ENCODE data around the gene CALHM1. TPM values are rescaled to one million over a fixed set of nuclear protein-coding genes. Genes with fewer than 3 reads are reported as not detected.

CALHM1 gene
- total and polyA plus RNA-seq, 10 donors = 0.04 to 0.52 (median 0.10) TPM; not detected in 7

- H3K27me3 ChIP-seq (replicated peaks in 1 of 7) = no peaks in the 10 kb centered on the region
- H3K9me3 ChIP-seq = no peaks in the 10 kb centered on the region
- TF ChIP-seq CTCF (IDR thresholded peaks at IDR 0.05 in 8 of 11, conservative IDR thresholded peaks at IDR 0.05 in 3 of 11) = no peak
- intact Hi-C loops (cut with DNase I; ENCODE audit: low total_unique reads) = loop anchor here (5.0 kb wide), 1 partner anchor 37 kb away; the partner anchor contains the start of gene CALHM2
- no peak overlapping the region for H3K4me3 ChIP-seq
- no peak overlapping the region for H3K27ac ChIP-seq
- 85 to 92% (median 89%) methylated on average over 8 of the region's 8 CpGs for WGBS, 5 donors
- peaks cover 2 to 100% (median 99%) of the 10 kb centered on the region in 6 donors for H3K36me3 ChIP-seq
- H3K4me1 ChIP-seq = no peaks in the 10 kb centered on the region
- DNase-seq = no peak
These were observed 43.1 kb downstream of the CALHM1 start for GRCh38 chr10:103415581-103415980.

- no peak overlapping the region for H3K4me3 ChIP-seq
- TF ChIP-seq CTCF (IDR thresholded peaks at IDR 0.05 in 8 of 11, conservative IDR thresholded peaks at IDR 0.05 in 3 of 11) = no peak
- TF ChIP-seq POLR2AphosphoS5 (IDR thresholded peaks at IDR 0.05) = no peak
- no peak for TF ChIP-seq POLR2A (IDR thresholded peaks at IDR 0.05)
- no peaks in the 10 kb centered on the region for H3K4me1 ChIP-seq
- intact Hi-C loops (cut with DNase I; ENCODE audit: low total_unique reads) = no loop called here
- DNase-seq = no peak
- 89 to 100% (median 94%) methylated on average over 2 of the region's 2 CpGs for whole genome bisulfite sequencing, 5 donors
- no peak overlapping the region for H3K27ac ChIP-seq
- H3K9me3 ChIP-seq = no peaks in the 10 kb centered on the region
- peaks cover 2 to 100% (median 99%) of the 10 kb centered on the region in 6 donors for H3K36me3 ChIP-seq
- H3K27me3 ChIP-seq (replicated peaks in 1 of 7) = no peaks in the 10 kb centered on the region
These were observed 45.1 kb downstream of the CALHM1 start for GRCh38 chr10:103413564-103413963.

Other genes starting within 250 kb of the CALHM1 start
- gene RPEL1, start 213.0 kb downstream of the CALHM1 start, total RNA-seq = under 1 TPM in 1 of 7 donors, not detected in 6; 0.23 TPM
- gene RPEL1, start 213.0 kb downstream of the CALHM1 start, polyA plus RNA-seq = not detected
- gene INA, start 181.8 kb downstream of the CALHM1 start, total RNA-seq = not detected
- under 1 TPM; 0.02 to 0.09 (median 0.03) TPM for gene INA, start 181.8 kb downstream of the CALHM1 start, polyA plus RNA-seq
- 10 to 100 TPM in 3 of 7 donors, 1 to 10 TPM in 4; 7.1 to 11.3 (median 9.2) TPM for gene PCGF6, start 107.8 kb downstream of the CALHM1 start, total RNA-seq
- 1 to 10 TPM; 6.0 to 7.2 (median 6.8) TPM for gene PCGF6, start 107.8 kb downstream of the CALHM1 start, polyA plus RNA-seq
- gene TAF5, start 90.9 kb downstream of the CALHM1 start, total RNA-seq = 1 to 10 TPM; 4.0 to 7.7 (median 4.7) TPM
- gene TAF5, start 90.9 kb downstream of the CALHM1 start, polyA plus RNA-seq = 1 to 10 TPM; 2.3 to 2.9 (median 2.5) TPM
- 100 to 1,000 TPM; 111 to 244 (median 137) TPM for gene ATP5MK, start 62.4 kb downstream of the CALHM1 start, total RNA-seq
- 100 to 1,000 TPM; 423 to 528 (median 519) TPM for gene ATP5MK, start 62.4 kb downstream of the CALHM1 start, polyA plus RNA-seq
- gene PDCD11, start 62.3 kb downstream of the CALHM1 start, total RNA-seq = 10 to 100 TPM; 21.1 to 41.9 (median 25.2) TPM
- 10 to 100 TPM; 13.9 to 21.2 (median 20.4) TPM for gene PDCD11, start 62.3 kb downstream of the CALHM1 start, polyA plus RNA-seq
- 10 to 100 TPM; 36.8 to 91.6 (median 68.6) TPM for gene CALHM2, start 6.5 kb downstream of the CALHM1 start, total RNA-seq
- 10 to 100 TPM; 12.6 to 40.4 (median 23.3) TPM for gene CALHM2, start 6.5 kb downstream of the CALHM1 start, polyA plus RNA-seq
- gene CALHM3, start 20.3 kb upstream of the CALHM1 start, total RNA-seq = not detected
- gene CALHM3, start 20.3 kb upstream of the CALHM1 start, polyA plus RNA-seq = under 1 TPM in 1 of 3 donors, not detected in 2; 0.03 TPM
- gene NEURL1, start 34.8 kb upstream of the CALHM1 start, total RNA-seq = 1 to 10 TPM in 6 of 7 donors, under 1 TPM in 1; 0.43 to 3.6 (median 2.4) TPM
- 1 to 10 TPM in 2 of 3 donors, under 1 TPM in 1; 0.76 to 2.9 (median 1.4) TPM for gene NEURL1, start 34.8 kb upstream of the CALHM1 start, polyA plus RNA-seq

Measured in spleen (tissue), 11 donors.